Measurements from ENCODE around the gene DAND5.
A peak's percentile ranks its signal among the peaks of the same experiment; 100 is the strongest.

DAND5 gene

GRCh38 chr19:12953138-12953798, 16.1 kb upstream of the DAND5 start:
- H3K27ac ChIP-seq, result peak overlapping the region; percentile 92; the same call in 1 of the 2 replicates
- TF ChIP-seq ZFX (IDR thresholded peaks at IDR 0.05; ENCODE audit: borderline replicate concordance) (no peak), CTCF (IDR thresholded peaks at IDR 0.05) (no peak)

- TF ChIP-seq CTCF (IDR thresholded peaks at IDR 0.05) (no peak), ZFX (IDR thresholded peaks at IDR 0.05; ENCODE audit: borderline replicate concordance) (no peak)
- H3K27ac ChIP-seq, result peak overlapping the region; percentile 92
Measured at GRCh38 chr19:12953799-12954611, 15.4 kb upstream of the DAND5 start.

- TF ChIP-seq ZFX (IDR thresholded peaks at IDR 0.05; ENCODE audit: borderline replicate concordance), result no peak
- TF ChIP-seq CTCF (IDR thresholded peaks at IDR 0.05), result no peak
Measured at GRCh38 chr19:12954612-12954962, 14.8 kb upstream of the DAND5 start.

GRCh38 chr19:12955575-12955974, 13.8 kb upstream of the DAND5 start:
- peak overlapping the region; percentile 92 for H3K27ac ChIP-seq

More at GRCh38 chr19:12954612-12954962, 14.8 kb upstream of the DAND5 start:
- peak overlapping the region; percentile 92 for H3K27ac ChIP-seq

GRCh38 chr19:12955996-12956395, 13.4 kb upstream of the DAND5 start:
- peak overlapping the region; percentile 92 for H3K27ac ChIP-seq
- TF ChIP-seq CTCF (IDR thresholded peaks at IDR 0.05), result no peak
- no peak for TF ChIP-seq ZFX (IDR thresholded peaks at IDR 0.05; ENCODE audit: borderline replicate concordance)

- peak within 1 kb of the TSS; percentile 92 for H3K27ac ChIP-seq
- TF ChIP-seq ZFX (IDR thresholded peaks at IDR 0.05; ENCODE audit: borderline replicate concordance), result no peak
- TF ChIP-seq CTCF (IDR thresholded peaks at IDR 0.05), result no peak
Measured at GRCh38 chr19:12956446-12957388, 12.7 kb upstream of the DAND5 start, which contains the start of gene GADD45GIP1. Gene GADD45GIP1 (minus strand): TSS chr19:12957223. CDS start chr19:12957212, 11 bp downstream.

- peak overlapping the region; percentile 92 for H3K27ac ChIP-seq
Measured at GRCh38 chr19:12957389-12957952, 11.9 kb upstream of the DAND5 start.
